GM12875 (cell line): ENCODE data around the gene KCNC2.
"Not testable (repeated sequence)": the region's sequence is repeated elsewhere in the genome, so short reads cannot be mapped to it uniquely, and the experiment has no call there.

Experiments
- H3K4me3 ChIP-seq: one replicate; pipeline ENCODE4 v1.5.1; 2011; ENCODE audit warnings: low read depth, low read length, control low read depth
- CTCF ChIP-seq: IDR thresholded peaks from 2 replicates; pipeline ENCODE4 v1.5.1; 2011; ENCODE audit warnings: low read depth, mild to moderate bottlenecking, control low read depth, inconsistent platforms, low read length, moderate library complexity, borderline replicate concordance; ENCODE audit not compliant: insufficient read depth

Gene KCNC2

GRCh38 chr12:75194250-75194649 lies 15.4 kb downstream of the KCNC2 start:
- TF ChIP-seq CTCF: no peak
- H3K4me3 ChIP-seq: no peak overlapping the region

GRCh38 chr12:75192196-75192595 lies 17.4 kb downstream of the KCNC2 start:
- H3K4me3 ChIP-seq: no peak overlapping the region
- no peak for TF ChIP-seq CTCF

- H3K4me3 ChIP-seq: no peak overlapping the region
- TF ChIP-seq CTCF: no peak
These were observed 18.8 kb downstream of the KCNC2 start for GRCh38 chr12:75190846-75191245.

GRCh38 chr12:75185881-75186280 lies 23.8 kb downstream of the KCNC2 start:
- H3K4me3 ChIP-seq: not testable (repeated sequence)

- no peak for TF ChIP-seq CTCF
- H3K4me3 ChIP-seq: no peak overlapping the region
These were observed 25.1 kb downstream of the KCNC2 start for GRCh38 chr12:75184516-75184915.

GRCh38 chr12:75183967-75184366 lies 25.7 kb downstream of the KCNC2 start:
- no peak overlapping the region for H3K4me3 ChIP-seq
- no peak for TF ChIP-seq CTCF

- no peak overlapping the region for H3K4me3 ChIP-seq
- no peak for TF ChIP-seq CTCF
These were observed 31.6 kb downstream of the KCNC2 start for GRCh38 chr12:75177997-75178396.

GRCh38 chr12:75172611-75173010 lies 37.0 kb downstream of the KCNC2 start:
- no peak for TF ChIP-seq CTCF
- no peak overlapping the region for H3K4me3 ChIP-seq
